GDM1 (cell line): ENCODE data around the gene GSDME.
A peak's percentile ranks its signal among the peaks of the same experiment; 100 is the strongest.
"Not testable (repeated sequence)": the region's sequence is repeated elsewhere in the genome, so short reads cannot be mapped to it uniquely, and the experiment has no call there.

Experiments
- DNase-seq: peaks from one replicate; lab custom pipeline; 2025; lab: John Stamatoyannopoulos, UW

GSDME gene

DNA sequence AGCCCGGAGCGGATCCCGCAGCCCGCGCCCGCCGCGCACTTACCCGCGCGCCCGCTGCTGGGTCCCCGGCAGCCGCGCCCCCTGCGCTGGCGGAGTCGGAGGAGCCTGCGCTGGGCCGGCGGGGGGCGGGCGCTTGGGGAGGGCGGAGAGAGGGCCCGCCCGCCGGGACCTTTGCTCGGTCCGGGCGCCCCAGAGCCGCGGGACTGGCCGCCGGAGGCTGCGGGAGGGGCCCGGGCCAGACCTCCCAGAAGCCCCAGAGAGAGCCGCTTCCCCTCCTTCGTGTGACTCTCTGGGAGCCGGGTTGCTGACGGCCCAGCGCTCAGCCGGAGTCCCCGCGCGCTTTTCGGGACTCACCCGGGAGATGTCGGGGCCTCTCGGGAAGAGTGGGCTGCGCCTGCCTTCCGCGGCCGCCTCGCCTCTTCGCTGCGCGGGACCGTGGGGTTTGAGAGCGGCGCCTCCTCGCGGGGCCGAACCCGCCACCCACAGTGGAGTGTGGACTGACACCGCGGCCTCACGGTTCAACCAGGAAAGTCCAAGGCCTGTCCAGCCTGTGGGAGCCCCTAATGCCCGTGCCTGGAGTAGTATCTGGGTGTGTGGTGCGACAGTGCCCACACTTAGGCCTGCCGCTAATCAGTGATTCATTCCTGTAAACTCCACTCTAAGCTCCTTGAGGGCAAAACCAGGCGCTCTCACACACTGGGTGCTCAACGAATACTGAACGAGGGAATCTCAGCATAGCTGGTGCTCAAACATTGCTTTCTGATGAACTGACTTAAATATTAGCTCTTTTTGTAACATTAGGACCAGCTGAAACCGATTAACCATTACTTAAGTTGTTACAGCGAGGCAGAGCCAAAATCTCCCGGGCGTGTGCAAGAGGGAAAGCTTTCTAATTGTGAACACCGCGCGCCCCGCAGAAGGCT lies at the start of gene GSDME:
TSS of gene GSDME (minus strand) at position 112 of the 923 bp plus-strand sequence. CDS start 7,690 bp downstream, outside the sequence.
- DNase-seq: no peak

DNA sequence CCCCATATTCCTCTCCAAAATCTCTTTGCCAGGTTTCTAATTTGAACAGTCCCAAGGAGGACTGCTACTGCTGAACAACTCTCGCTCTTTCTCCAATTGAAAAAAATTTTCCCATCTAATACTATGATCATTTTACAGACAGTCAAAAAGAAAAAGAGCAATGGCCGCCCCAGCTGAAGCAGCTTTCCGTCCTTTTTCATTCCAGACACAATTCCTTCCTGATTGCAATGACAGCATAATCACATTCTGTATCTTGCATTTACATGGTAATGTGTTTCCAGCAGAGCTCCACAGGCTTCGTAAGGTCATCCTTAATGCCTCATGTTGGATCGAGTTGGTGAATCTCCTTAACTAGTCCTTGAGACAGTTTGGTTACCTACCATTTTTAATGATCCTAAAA lies 45.0 kb upstream of the GSDME start:
- no peak for DNase-seq

GRCh38 chr7:24801883-24802282 lies 44.6 kb upstream of the GSDME start:
- DNase-seq: no peak

DNA sequence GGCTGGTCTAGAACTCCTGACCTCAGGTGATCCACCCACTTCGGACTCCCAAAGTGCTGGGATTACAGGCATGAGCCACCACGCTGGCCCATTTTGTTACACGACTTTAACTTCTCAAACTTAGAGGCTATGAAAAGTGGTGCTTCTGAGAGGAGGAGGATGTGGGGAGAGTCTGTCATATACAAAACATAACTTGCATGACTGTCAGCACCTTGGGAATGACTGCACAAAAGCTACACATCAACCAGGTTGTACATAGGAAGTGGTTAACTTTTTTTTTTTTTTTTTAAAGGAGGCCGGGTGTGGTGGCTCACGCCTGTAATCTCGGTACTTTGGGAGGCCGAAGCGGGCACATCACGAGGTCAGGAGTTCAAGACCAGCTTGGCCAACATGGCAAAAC lies 43.4 kb upstream of the GSDME start:
- DNase-seq: no peak

- no peak for DNase-seq
Measured at GRCh38 chr7:24800073-24800472, 42.8 kb upstream of the GSDME start.

DNA sequence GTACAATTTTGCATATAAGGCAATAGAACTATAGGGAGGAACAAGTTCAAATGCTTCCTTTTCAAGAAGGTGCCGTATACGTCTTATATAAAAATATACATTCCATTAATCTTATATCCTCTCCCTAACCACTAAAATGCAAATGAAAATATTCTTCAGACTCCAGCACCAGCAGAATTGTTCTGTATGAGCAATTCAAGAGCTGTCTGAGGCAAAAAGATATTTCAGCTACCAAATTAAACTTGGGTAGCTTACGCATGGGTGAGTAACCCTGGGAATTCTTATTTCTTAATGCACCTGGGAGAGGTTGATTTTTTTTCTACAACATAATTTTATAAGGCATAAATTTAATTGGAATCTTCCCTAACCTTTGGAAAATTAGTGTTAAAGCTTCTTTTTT lies 42.2 kb upstream of the GSDME start:
- no peak for DNase-seq

GRCh38 chr7:24798261-24798660 lies 41.0 kb upstream of the GSDME start:
- no peak for DNase-seq

DNA sequence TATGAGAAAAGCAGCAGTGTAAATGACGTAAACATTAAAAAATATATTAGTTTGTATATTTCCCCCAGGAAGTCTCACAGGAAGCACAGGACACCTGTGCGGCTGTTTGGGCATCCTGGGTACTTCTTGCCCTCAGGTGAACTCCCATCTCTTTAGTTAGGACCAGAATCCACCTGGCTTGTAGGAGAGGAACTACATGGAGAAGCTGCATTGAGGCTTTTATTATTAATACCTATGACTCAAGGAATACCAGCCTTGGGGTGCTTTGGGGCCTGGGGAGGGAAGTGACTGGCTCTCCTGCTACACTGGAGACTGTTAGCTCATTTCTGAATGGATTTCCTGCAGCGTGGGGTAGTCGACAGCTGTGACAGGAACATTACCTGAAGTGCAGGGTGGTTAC lies 40.0 kb upstream of the GSDME start:
- DNase-seq: no peak

DNA sequence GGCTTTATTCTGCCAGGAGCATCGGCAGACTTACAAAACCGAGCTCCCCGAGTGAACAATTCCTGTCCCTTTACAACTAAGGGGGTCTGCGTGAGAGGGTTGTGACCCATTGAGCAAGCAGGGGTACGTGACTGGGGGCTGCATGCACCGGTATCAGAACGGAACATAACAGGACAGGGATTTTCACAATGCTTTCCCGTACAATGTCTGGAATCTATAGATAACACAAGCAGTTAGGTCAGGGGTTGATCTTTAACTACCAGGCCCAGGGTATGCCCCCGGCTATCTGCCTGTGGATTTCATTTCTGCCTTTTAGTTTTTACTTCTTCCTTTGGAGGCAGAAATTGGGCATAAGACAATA lies 38.1 kb upstream of the GSDME start:
- DNase-seq: no peak

DNA sequence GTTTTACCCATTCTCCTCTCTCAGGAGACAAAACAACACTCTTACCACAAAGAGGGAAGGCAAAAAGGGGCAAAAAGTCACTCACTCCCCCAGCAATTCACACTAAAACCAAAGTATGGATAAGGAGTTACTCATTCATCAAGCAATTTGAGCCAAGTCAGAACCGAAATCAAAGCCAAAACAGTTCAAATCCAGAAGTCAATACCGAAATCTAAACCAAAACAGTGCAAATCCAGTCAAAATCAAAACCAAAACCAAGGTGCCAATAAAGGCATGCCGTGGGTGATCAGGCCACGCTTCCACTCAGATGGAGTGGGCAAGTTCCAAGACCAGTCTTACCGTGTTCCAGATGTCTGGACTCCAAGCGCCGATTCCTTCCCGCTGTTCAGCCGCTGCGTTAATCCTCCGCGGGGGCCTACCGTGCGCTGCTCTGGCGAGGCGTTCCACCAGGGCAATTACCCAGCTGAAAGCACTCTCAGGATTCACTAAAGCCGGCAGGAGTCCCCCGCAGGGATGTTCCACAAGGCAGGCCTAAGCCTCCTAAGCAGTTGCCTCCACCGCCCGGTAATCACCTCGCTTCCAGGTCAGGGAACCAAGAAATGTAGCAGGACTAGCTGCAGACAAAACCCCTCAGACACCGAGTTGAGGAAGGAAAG lies 37.6 kb upstream of the GSDME start:
- DNase-seq: not testable (repeated sequence)

- no peak for DNase-seq
Measured at GRCh38 chr7:24793982-24794648, 36.9 kb upstream of the GSDME start.

GRCh38 chr7:24788961-24789576 lies 31.8 kb upstream of the GSDME start:
- DNase-seq: no peak

GRCh38 chr7:24788075-24788474 lies 30.8 kb upstream of the GSDME start:
- DNase-seq: no peak

DNA sequence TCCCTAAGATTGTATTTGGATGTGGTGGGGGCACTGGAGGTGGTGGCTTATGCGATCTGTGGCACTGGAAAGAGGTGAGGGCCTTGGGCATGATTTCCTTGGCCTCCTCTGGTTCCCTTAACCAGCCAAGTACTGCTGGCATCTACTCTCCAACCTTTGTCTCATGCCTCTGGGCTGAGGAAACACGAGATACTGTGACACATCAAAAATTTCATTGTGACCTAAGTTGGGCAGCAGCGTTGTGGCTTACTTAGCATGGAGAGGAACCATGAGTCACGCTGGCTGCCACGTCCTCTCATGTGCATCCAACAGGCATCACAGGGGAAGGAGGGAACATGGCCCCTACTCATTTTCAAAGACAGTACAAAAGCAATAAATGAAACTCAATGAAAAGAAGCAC lies 29.7 kb upstream of the GSDME start:
- peak; percentile 81 for DNase-seq

DNA sequence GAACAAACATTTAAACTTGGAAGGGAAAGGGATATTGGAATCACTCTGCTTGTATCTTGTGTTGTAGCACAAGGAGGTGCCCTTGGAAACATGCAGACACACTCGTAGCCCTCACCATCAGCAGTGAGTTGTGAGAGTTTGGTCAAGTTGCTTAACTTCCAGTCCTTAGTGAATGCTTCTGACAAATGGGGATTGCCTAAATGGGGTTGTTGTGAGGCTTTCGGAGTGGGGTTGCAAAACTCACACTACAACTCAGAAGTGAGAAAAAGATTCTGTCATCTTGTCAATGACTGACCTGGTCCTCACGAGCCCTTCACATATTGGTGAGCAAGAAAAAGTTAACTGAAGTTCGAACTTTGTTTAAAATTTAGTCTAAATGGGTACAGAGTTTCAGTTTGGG lies 29.0 kb upstream of the GSDME start:
- DNase-seq: no peak

DNA sequence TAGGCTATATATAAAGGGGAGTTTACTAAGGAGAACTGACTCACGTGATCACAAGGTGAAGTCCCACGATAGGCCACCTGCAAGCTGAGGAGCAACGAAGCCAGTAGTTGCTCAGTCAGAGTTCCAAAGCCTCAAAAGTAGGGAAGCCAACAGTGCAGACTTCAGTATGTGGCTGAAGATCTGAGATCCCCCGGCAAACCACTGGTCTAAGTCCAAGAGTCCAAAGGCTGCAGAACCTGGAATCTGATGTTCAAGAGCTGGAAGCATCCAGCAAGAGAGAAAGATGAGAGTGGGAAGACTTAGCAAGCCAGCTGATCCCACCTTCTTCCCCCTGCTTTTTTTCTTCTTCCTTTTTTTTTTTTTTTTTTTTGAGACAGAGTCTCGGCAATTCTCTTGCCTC lies 27.0 kb upstream of the GSDME start:
- no peak for DNase-seq

DNA sequence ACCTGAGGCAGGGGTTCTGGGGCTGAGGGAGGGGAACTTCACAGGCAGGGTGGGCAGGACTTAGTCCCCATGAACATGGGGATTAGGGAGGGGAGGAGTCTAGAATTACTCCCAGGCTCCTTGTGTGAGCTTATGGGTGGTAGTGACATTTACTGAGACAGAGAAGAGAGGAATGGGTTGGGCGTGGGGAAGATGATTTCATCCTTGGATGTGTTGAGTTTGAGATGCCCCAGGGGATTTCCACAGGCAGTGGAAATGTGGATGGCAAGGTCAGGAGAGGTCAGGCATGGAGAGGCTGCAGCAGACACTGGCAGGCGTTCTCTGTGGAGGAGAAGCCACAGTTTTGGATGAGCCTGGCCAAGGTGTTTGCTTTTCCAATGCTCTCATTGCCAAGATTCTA lies 26.4 kb upstream of the GSDME start:
- DNase-seq: no peak

GRCh38 chr7:24781106-24781505 lies 23.8 kb upstream of the GSDME start:
- DNase-seq: peak; percentile 3

DNA sequence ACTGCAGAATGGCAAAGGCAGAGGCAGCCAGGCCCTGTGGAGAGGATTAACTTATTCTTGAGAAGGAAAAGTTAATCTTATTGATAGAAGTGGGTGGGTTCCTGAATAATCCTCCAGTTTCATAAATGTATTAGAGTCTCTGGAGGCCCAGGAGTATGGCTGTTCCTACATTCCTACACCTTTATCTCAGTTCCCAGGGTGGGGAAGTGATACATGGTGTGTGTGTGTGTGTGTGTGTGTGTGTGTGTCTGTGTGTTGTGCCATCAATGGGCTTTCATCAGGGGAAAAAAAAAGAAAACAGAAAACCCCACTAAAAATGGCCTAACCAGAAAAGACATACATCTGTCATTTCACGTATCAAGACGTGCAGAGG lies 22.0 kb upstream of the GSDME start:
- no peak for DNase-seq

- DNase-seq: peak; percentile 18
Measured at GRCh38 chr7:24778543-24779282, 21.4 kb upstream of the GSDME start.

GRCh38 chr7:24777806-24778205 lies 20.5 kb upstream of the GSDME start:
- DNase-seq: no peak

- DNase-seq: no peak
Measured at GRCh38 chr7:24773646-24774045, 16.4 kb upstream of the GSDME start.
